RWPE1 (cell line): Measurements from ENCODE around the gene LMTK2.

Experiments used
- CTCF ChIA-PET: fragments of 350-600 bp; sonication (Branson Sonifier 250); formaldehyde crosslinking; extraction: SDS; loops from one replicate; lab custom pipeline; 2021; lab: Yijun Ruan, JAX
- POLR2A ChIA-PET: fragments of 400-600 bp; formaldehyde crosslinking; extraction: SDS; loops from one replicate; lab custom pipeline; 2020; ENCODE audit warnings: antibody characterized with exemption; ENCODE audit not compliant: low non-redundant PET; lab: Yijun Ruan, JAX
- DNase-seq: peaks from one replicate; pipeline ENCODE4 v3.0.0; 2012; ENCODE audit warnings: low spot score
- H3K27ac ChIP-seq: fragments of 450-650 bp; 2 replicates; pipeline ENCODE4 v1.5.1; 2017
- CTCF ChIP-seq: fragments of 450-650 bp; conservative IDR thresholded peaks from 2 replicates; pipeline ENCODE4 v1.5.1; 2017; ENCODE audit warnings: low read depth, mild to moderate bottlenecking

LMTK2 gene

GRCh38 chr7:98137826-98138151 lies 31.1 kb downstream of the LMTK2 start:
- TF ChIP-seq CTCF, result no peak
- ChIA-PET POLR2A (no interaction called here), CTCF (no interaction called here)
- no peak overlapping the region for H3K27ac ChIP-seq
- DNase-seq, result no peak

GRCh38 chr7:98138672-98139071 lies 32.0 kb downstream of the LMTK2 start:
- no peak for DNase-seq
- no peak overlapping the region for H3K27ac ChIP-seq
- POLR2A ChIA-PET, result no interaction called here
- TF ChIP-seq CTCF, result no peak
- CTCF ChIA-PET, result interaction anchor here (0.6 kb wide), 1 partner anchor 33 kb away, joined by 3 read pairs; no protein-coding TSS in a partner anchor

- POLR2A ChIA-PET, result no interaction called here
- CTCF ChIA-PET, result interaction anchor here (0.6 to 0.7 kb wide), 2 partner anchors 23 to 1862 kb away, joined by 3 to 4 read pairs; no protein-coding TSS in a partner anchor
- TF ChIP-seq CTCF, result no peak
- H3K27ac ChIP-seq, result no peak overlapping the region
- DNase-seq, result no peak
Observed at GRCh38 chr7:98142658-98143057, 36.0 kb downstream of the LMTK2 start.

- DNase-seq, result no peak
- POLR2A ChIA-PET, result no interaction called here
- no peak for TF ChIP-seq CTCF
- CTCF ChIA-PET, result no interaction called here
- H3K27ac ChIP-seq, result no peak overlapping the region
Observed at GRCh38 chr7:98148607-98149006, 41.9 kb downstream of the LMTK2 start.

- no peak for TF ChIP-seq CTCF
- ChIA-PET POLR2A (no interaction called here), CTCF (no interaction called here)
- no peak for DNase-seq
- H3K27ac ChIP-seq, result no peak overlapping the region
Observed at GRCh38 chr7:98149116-98149692, 42.5 kb downstream of the LMTK2 start.

GRCh38 chr7:98151884-98152283 lies 45.2 kb downstream of the LMTK2 start:
- ChIA-PET POLR2A (no interaction called here), CTCF (no interaction called here)
- TF ChIP-seq CTCF, result no peak
- DNase-seq, result no peak
- no peak overlapping the region for H3K27ac ChIP-seq

GRCh38 chr7:98156700-98157099 lies 50.0 kb downstream of the LMTK2 start:
- ChIA-PET CTCF (interaction anchor here (0.6 to 0.7 kb wide), 2 partner anchors 40 to 1016 kb away, joined by 3 read pairs; no protein-coding TSS in a partner anchor), POLR2A (no interaction called here)
- no peak for DNase-seq
- H3K27ac ChIP-seq, result no peak overlapping the region
- no peak for TF ChIP-seq CTCF
